Right kidney (tissue), 1 donor: Measurements from ENCODE around the gene ZNF614.
"Not testable (repeated sequence)": the region's sequence is repeated elsewhere in the genome, so short reads cannot be mapped to it uniquely, and the experiment has no call there.

Experiments used
- DNase-seq: peaks from one replicate; pipeline ENCODE4 v3.0.0-alpha.2; 2016

ZNF614 gene

GRCh38 chr19:51994048-51994644 is 34.0 kb downstream of the ZNF614 start:
- no peak for DNase-seq

- no peak for DNase-seq
Observed at GRCh38 chr19:51993422-51993821, 34.8 kb downstream of the ZNF614 start.

- peak; percentile 72 for DNase-seq
Observed at GRCh38 chr19:51986309-51987291, 41.6 kb downstream of the ZNF614 start, which contains the start of gene ZNF350. ZNF350 (minus strand) TSS chr19:51986840; CDS start chr19:51974360, 12,480 bp downstream.

- DNase-seq, result no peak
Observed at GRCh38 chr19:51983361-51983760, 44.8 kb downstream of the ZNF614 start.

GRCh38 chr19:51980926-51981325 is 47.3 kb downstream of the ZNF614 start:
- not testable (repeated sequence) for DNase-seq

- no peak for DNase-seq
Observed at GRCh38 chr19:51980116-51980736, 48.0 kb downstream of the ZNF614 start.

GRCh38 chr19:51978882-51979281 is 49.3 kb downstream of the ZNF614 start:
- no peak for DNase-seq

GRCh38 chr19:51977346-51977745 is 50.8 kb downstream of the ZNF614 start:
- no peak for DNase-seq

- no peak for DNase-seq
Observed at GRCh38 chr19:51976852-51977251, 51.3 kb downstream of the ZNF614 start.

- not testable (repeated sequence) for DNase-seq
Observed at GRCh38 chr19:51975787-51976186, 52.4 kb downstream of the ZNF614 start.

GRCh38 chr19:51971624-51972023 is 56.6 kb downstream of the ZNF614 start:
- no peak for DNase-seq

- DNase-seq, result no peak
Observed at GRCh38 chr19:51970718-51971117, 57.5 kb downstream of the ZNF614 start.

GRCh38 chr19:51965583-51965982 is 62.6 kb downstream of the ZNF614 start:
- DNase-seq, result no peak
